ENCODE measurements around the gene PACS2. TPM values are rescaled to one million over a fixed set of nuclear protein-coding genes. Genes with fewer than 3 reads are reported as not detected.

PACS2 gene
- total RNA-seq, 1 experiment from 2014 or later = 43.3 TPM

- ChIA-PET POLR2A (ENCODE audit: unreplicated experiment) (no interaction called here), CTCF (no interaction called here)
- Histone ChIP-seq H3K9me3 (ENCODE audit: insufficient read depth, low read depth) (no peaks in the 10 kb centered on the region), H3K27me3 (ENCODE audit: insufficient read depth, low read depth) (no peaks in the 10 kb centered on the region), H3K4me1 (replicated peaks; ENCODE audit: insufficient read depth) (no peaks in the 10 kb centered on the region), H3K4me2 (no peak overlapping the region), H3K36me3 (ENCODE audit: low read depth) (no peaks in the 10 kb centered on the region), H3K27ac (no peak overlapping the region), H2AFZ (no peak overlapping the region), H3F3A (ENCODE audit: insufficient read depth, low read depth) (peaks cover 10% of the 10 kb centered on the region), H3K9me2 (ENCODE audit: insufficient read depth) (no peaks in the 10 kb centered on the region), H4K20me1 (ENCODE audit: insufficient read depth) (no peaks in the 10 kb centered on the region), H3K79me2 (ENCODE audit: low read depth) (no peaks in the 10 kb centered on the region), H3K4me3 (no peak overlapping the region)
- no TSS peak for BruUV-seq (replicated peaks)
- TF ChIP-seq CTCF (conservative IDR thresholded peaks at IDR 0.05) = no peak
- TF ChIP-seq EZH2 (IDR thresholded peaks at IDR 0.05; ENCODE audit: low read depth) = no peak
- intact Hi-C loops (cut with micrococcal nuclease; ENCODE audit: unreplicated experiment) = no loop called here
- no peak for DNase-seq
Observed at GRCh38 chr14:105355850-105356604, 41.5 kb downstream of the PACS2 start.

GRCh38 chr14:105356927-105357326 lies 42.4 kb downstream of the PACS2 start:
- TF ChIP-seq EZH2 (IDR thresholded peaks at IDR 0.05; ENCODE audit: low read depth) (no peak), CTCF (conservative IDR thresholded peaks at IDR 0.05) (no peak)
- Histone ChIP-seq H3K4me1 (replicated peaks; ENCODE audit: insufficient read depth) (no peaks in the 10 kb centered on the region), H3K27me3 (ENCODE audit: insufficient read depth, low read depth) (no peaks in the 10 kb centered on the region), H3K27ac (no peak overlapping the region), H3F3A (ENCODE audit: insufficient read depth, low read depth) (peaks cover 2% of the 10 kb centered on the region), H2AFZ (no peak overlapping the region), H3K36me3 (ENCODE audit: low read depth) (no peaks in the 10 kb centered on the region), H3K79me2 (ENCODE audit: low read depth) (no peaks in the 10 kb centered on the region), H4K20me1 (ENCODE audit: insufficient read depth) (no peaks in the 10 kb centered on the region), H3K4me2 (no peak overlapping the region), H3K9me3 (ENCODE audit: insufficient read depth, low read depth) (no peaks in the 10 kb centered on the region), H3K4me3 (no peak overlapping the region), H3K9me2 (ENCODE audit: insufficient read depth) (no peaks in the 10 kb centered on the region)
- DNase-seq = no peak
- ChIA-PET POLR2A (ENCODE audit: unreplicated experiment) (no interaction called here), CTCF (no interaction called here)
- BruUV-seq (replicated peaks) = no TSS peak
- intact Hi-C loops (cut with micrococcal nuclease; ENCODE audit: unreplicated experiment) = no loop called here

GRCh38 chr14:105357626-105358025 lies 43.1 kb downstream of the PACS2 start:
- no peak overlapping the region for H3K4me3 ChIP-seq
- no TSS peak for BruUV-seq (replicated peaks)
- DNase-seq = no peak
- intact Hi-C loops (cut with micrococcal nuclease; ENCODE audit: unreplicated experiment) = no loop called here
- no peaks in the 10 kb centered on the region for H3K79me2 ChIP-seq (ENCODE audit: low read depth)
- ChIA-PET POLR2A (ENCODE audit: unreplicated experiment) (no interaction called here), CTCF (no interaction called here)
- H3K27me3 ChIP-seq (ENCODE audit: insufficient read depth, low read depth) = no peaks in the 10 kb centered on the region
- no peak overlapping the region for H3K27ac ChIP-seq
- H2AFZ ChIP-seq = no peak overlapping the region
- H3K9me2 ChIP-seq (ENCODE audit: insufficient read depth) = no peaks in the 10 kb centered on the region
- H3F3A ChIP-seq (ENCODE audit: insufficient read depth, low read depth) = no peaks in the 10 kb centered on the region
- H3K4me2 ChIP-seq = no peak overlapping the region
- H4K20me1 ChIP-seq (ENCODE audit: insufficient read depth) = no peaks in the 10 kb centered on the region
- TF ChIP-seq CTCF (conservative IDR thresholded peaks at IDR 0.05) (no peak), EZH2 (IDR thresholded peaks at IDR 0.05; ENCODE audit: low read depth) (no peak)
- H3K36me3 ChIP-seq (ENCODE audit: low read depth) = no peaks in the 10 kb centered on the region
- H3K9me3 ChIP-seq (ENCODE audit: insufficient read depth, low read depth) = no peaks in the 10 kb centered on the region
- no peaks in the 10 kb centered on the region for H3K4me1 ChIP-seq (replicated peaks; ENCODE audit: insufficient read depth)

All from PC-9 (cell line).